Mesothelial cell of epicardium (in vitro differentiated cells): ENCODE data around the gene SFPQ. TPM values are rescaled to one million over a fixed set of nuclear protein-coding genes. Genes with fewer than 3 reads are reported as not detected.

ENCODE experiments used
- DNase-seq, 2 experiments: peaks; one replicate each; pipeline ENCODE4 v3.0.0; 2021; ENCODE audit warnings: low spot score in 2 of 2; ENCODE audit not compliant: unreplicated experiment in 2 of 2
- H3K27ac Mint-ChIP-seq: 2 replicates; pipeline ENCODE4 v1.8.0; 2021; ENCODE audit warnings: mixed read lengths
- H3K27me3 Mint-ChIP-seq: 2 replicates; pipeline ENCODE4 v1.8.0; 2021; ENCODE audit warnings: low read depth, mixed read lengths
- H3K36me3 Mint-ChIP-seq: 2 replicates; pipeline ENCODE4 v1.8.0; 2021; ENCODE audit warnings: mixed read lengths
- H3K4me1 Mint-ChIP-seq: 2 replicates; pipeline ENCODE4 v1.8.0; 2021; ENCODE audit warnings: mixed read lengths
- H3K4me3 Mint-ChIP-seq: 2 replicates; pipeline ENCODE4 v1.8.0; 2021; ENCODE audit warnings: mild to moderate bottlenecking, moderate library complexity, mixed read lengths
- H3K9me3 Mint-ChIP-seq: 2 replicates; pipeline ENCODE4 v1.8.0; 2021; ENCODE audit warnings: mixed read lengths
- CTCF ChIP-seq: fragments of 200-600 bp; sonication (generic); IDR thresholded peaks from one replicate; pipeline ENCODE4 v1.5.0; 2021; ENCODE audit warnings: antibody characterized with exemption; ENCODE audit not compliant: unreplicated experiment
- total RNA-seq: library from RNA; stranded (reverse); gene quantifications from 3 replicates; pipeline ENCODE4 v1.2.1, GENCODE V29; 2021

The SFPQ gene
- total RNA-seq, 1 donor from 2014 or later: 793 TPM

GRCh38 chr1:35190784-35191183, 2.2 kb downstream of the SFPQ start:
- no peak for DNase-seq
- Mint-ChIP-seq H3K4me3 (peak overlapping the region; percentile 90), H3K27ac (peak overlapping the region; percentile 96), H3K27me3 (no peaks in the 10 kb centered on the region), H3K9me3 (no peaks in the 10 kb centered on the region), H3K4me1 (peaks cover 56% of the 10 kb centered on the region), H3K36me3 (peaks cover 49% of the 10 kb centered on the region)
- TF ChIP-seq CTCF: no peak

GRCh38 chr1:35188578-35189392, 4.2 kb downstream of the SFPQ start:
- Mint-ChIP-seq H3K4me3 (peak overlapping the region; percentile 90), H3K4me1 (peaks cover 66% of the 10 kb centered on the region), H3K9me3 (no peaks in the 10 kb centered on the region), H3K36me3 (peaks cover 63% of the 10 kb centered on the region), H3K27ac (peak overlapping the region; percentile 96), H3K27me3 (no peaks in the 10 kb centered on the region)
- DNase-seq: no peak
- TF ChIP-seq CTCF: no peak

GRCh38 chr1:35187816-35188342, 5.1 kb downstream of the SFPQ start:
- no peak for TF ChIP-seq CTCF
- H3K36me3 Mint-ChIP-seq: peaks cover 69% of the 10 kb centered on the region
- no peaks in the 10 kb centered on the region for H3K27me3 Mint-ChIP-seq
- H3K27ac Mint-ChIP-seq: peak overlapping the region; percentile 0
- H3K4me3 Mint-ChIP-seq: peak overlapping the region; percentile 14
- no peak for DNase-seq
- H3K9me3 Mint-ChIP-seq: no peaks in the 10 kb centered on the region
- peaks cover 66% of the 10 kb centered on the region for H3K4me1 Mint-ChIP-seq

- Mint-ChIP-seq H3K4me1 (peaks cover 74% of the 10 kb centered on the region), H3K4me3 (peak overlapping the region; percentile 11)
- no peak for TF ChIP-seq CTCF
Observed at GRCh38 chr1:35186239-35186638, 6.7 kb downstream of the SFPQ start.

GRCh38 chr1:35185200-35185599, 7.7 kb downstream of the SFPQ start:
- Mint-ChIP-seq H3K27ac (peak overlapping the region; percentile 22), H3K27me3 (no peaks in the 10 kb centered on the region), H3K9me3 (no peaks in the 10 kb centered on the region), H3K36me3 (peaks cover 70% of the 10 kb centered on the region), H3K4me3 (no peak overlapping the region), H3K4me1 (peaks cover 69% of the 10 kb centered on the region)
- DNase-seq: no peak
- TF ChIP-seq CTCF: no peak

More at GRCh38 chr1:35186239-35186638, 6.7 kb downstream of the SFPQ start:
- H3K27ac Mint-ChIP-seq: no peak overlapping the region
- no peak for DNase-seq
- no peaks in the 10 kb centered on the region for H3K27me3 Mint-ChIP-seq
- no peaks in the 10 kb centered on the region for H3K9me3 Mint-ChIP-seq
- peaks cover 75% of the 10 kb centered on the region for H3K36me3 Mint-ChIP-seq
